Esophagus muscularis mucosa (tissue), 4 donors: ENCODE measurements around the gene CXXC5. TPM values are rescaled to one million over a fixed set of nuclear protein-coding genes. Genes with fewer than 3 reads are reported as not detected.

ENCODE experiments used
- DNase-seq: peaks from one replicate; pipeline ENCODE4 v3.0.0-alpha.2; 2017; ENCODE audit errors: extremely low spot score
- H3K27ac ChIP-seq, 4 donors: fragments of 200-600 bp; sonication (generic); replicated peaks in 1 of 4; 1 replicate in 3 of 4; 2 replicates in 1 of 4; pipeline ENCODE4 v1.5.1; 2016 to 2019; ENCODE audit warnings: mild to moderate bottlenecking in 1 of 4
- H3K27me3 ChIP-seq, 4 donors: fragments of 200-600 bp; sonication (generic); one replicate each; pipeline versions ENCODE4 v1.5.1 to v1.6.0; 2016 to 2019
- H3K36me3 ChIP-seq, 4 donors: fragments of 200-600 bp; sonication (generic); one replicate each; pipeline ENCODE4 v1.5.1; 2016 to 2019
- H3K4me1 ChIP-seq, 4 donors: fragments of 200-600 bp; sonication (generic); one replicate each; pipeline ENCODE4 v1.5.1; 2016 to 2019
- H3K4me3 ChIP-seq, 4 donors: fragments of 200-600 bp; sonication (generic); 1 replicate in 2 of 4; 2 replicates in 2 of 4; pipeline ENCODE4 v1.5.1; 2016 to 2019; ENCODE audit warnings: mild to moderate bottlenecking in 4 of 4, moderate library complexity in 1 of 4
- H3K9me3 ChIP-seq, 4 donors: fragments of 200-600 bp; sonication (generic); 1 replicate in 3 of 4; 2 replicates in 1 of 4; pipeline ENCODE4 v1.5.1; 2016 to 2019
- EP300 ChIP-seq: sonication (generic); formaldehyde crosslinking; IDR thresholded peaks from one replicate; pipeline ENCODE4 v1.6.1; 2017; ENCODE audit warnings: antibody characterized with exemption
- POLR2A ChIP-seq: fragments of 450-650 bp; IDR thresholded peaks from one replicate; pipeline ENCODE4 v1.6.1; 2017; ENCODE audit warnings: antibody characterized with exemption, moderate library complexity, mild to moderate bottlenecking, low read depth
- POLR2AphosphoS5 ChIP-seq, 2 donors: sonication (generic); formaldehyde crosslinking; IDR thresholded peaks; one replicate each; pipeline ENCODE4 v1.6.1; 2017; ENCODE audit warnings: antibody characterized with exemption in 2 of 2
- WGBS: methylation state at CpG from one replicate; pipeline ENCODE4 v1.1.5; 2018; 5-methylcytosine and 5-hydroxymethylcytosine counted together
- intact Hi-C: fragments of 100-400 bp; cut with DNase I; formaldehyde crosslinking; loops from one replicate; pipeline ENCODE4 v1.15.1; 2023
- total RNA-seq, 4 donors: library from RNA; depleted of rRNA; stranded (reverse); fragments of >200 nt; gene quantifications; one replicate each; pipeline versions ENCODE4 v1.1.0 to v1.2.1, GENCODE V29; 2016
- TF ChIP-seq, protein P1 (sequence below), 3 experiments: fragments of 200-600 bp in 2 of 3; fragments of 450-650 bp in 1 of 3; sonication (generic) in 2 of 3; IDR thresholded peaks; one replicate each; pipeline ENCODE4 v1.5.1; 2017 to 2019; ENCODE audit warnings: antibody characterized with exemption in 3 of 3, mild to moderate bottlenecking in 2 of 3, moderate library complexity in 1 of 3

The CXXC5 gene
- total RNA-seq, 4 donors from 2014 or later: 22.0 to 32.4 (median 27.8) TPM

DNA sequence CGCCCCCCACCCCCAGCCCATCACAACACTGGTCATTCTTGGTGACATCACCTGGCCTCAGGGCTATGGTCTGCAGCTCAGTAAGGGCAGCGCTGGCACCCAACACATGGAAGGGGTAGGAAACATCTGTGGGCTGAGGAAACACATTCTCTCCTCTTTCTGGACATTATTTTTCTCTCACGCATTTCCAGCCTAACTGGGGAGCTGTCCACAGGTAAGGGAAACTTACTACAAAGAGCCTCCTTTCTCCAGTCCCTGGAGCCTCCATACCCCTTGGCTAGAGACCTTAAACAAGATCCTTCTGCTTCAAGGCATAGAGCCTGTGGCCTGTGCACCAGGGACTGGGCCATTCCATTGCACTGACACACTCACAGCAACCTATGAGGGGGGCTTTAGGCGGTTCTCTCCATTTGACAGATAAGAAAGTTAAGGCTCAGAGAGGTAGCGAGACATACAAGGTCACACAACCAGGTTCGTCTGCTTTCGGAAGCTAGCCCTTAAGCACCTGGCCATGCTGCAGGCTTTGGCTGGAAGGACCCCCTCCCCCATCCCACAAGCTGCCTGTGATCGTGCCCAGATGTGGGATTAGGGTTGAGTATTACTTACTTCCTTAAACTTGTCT lies 40.7 kb downstream of the CXXC5 start:
- no peak overlapping the region for H3K27ac ChIP-seq
- H3K36me3 ChIP-seq: peaks cover 0 to 6% (median 3%) of the 10 kb centered on the region in 4 donors
- peaks cover 44 to 76% (median 57%) of the 10 kb centered on the region in 4 donors for H3K4me1 ChIP-seq
- DNase-seq: no peak
- no peak overlapping the region for H3K4me3 ChIP-seq
- intact Hi-C loops: no loop called here
- TF ChIP-seq POLR2AphosphoS5 (IDR thresholded peaks at IDR 0.05) (no peak), POLR2A (no peak), EP300 (no peak)
- TF ChIP-seq, protein P1, sequence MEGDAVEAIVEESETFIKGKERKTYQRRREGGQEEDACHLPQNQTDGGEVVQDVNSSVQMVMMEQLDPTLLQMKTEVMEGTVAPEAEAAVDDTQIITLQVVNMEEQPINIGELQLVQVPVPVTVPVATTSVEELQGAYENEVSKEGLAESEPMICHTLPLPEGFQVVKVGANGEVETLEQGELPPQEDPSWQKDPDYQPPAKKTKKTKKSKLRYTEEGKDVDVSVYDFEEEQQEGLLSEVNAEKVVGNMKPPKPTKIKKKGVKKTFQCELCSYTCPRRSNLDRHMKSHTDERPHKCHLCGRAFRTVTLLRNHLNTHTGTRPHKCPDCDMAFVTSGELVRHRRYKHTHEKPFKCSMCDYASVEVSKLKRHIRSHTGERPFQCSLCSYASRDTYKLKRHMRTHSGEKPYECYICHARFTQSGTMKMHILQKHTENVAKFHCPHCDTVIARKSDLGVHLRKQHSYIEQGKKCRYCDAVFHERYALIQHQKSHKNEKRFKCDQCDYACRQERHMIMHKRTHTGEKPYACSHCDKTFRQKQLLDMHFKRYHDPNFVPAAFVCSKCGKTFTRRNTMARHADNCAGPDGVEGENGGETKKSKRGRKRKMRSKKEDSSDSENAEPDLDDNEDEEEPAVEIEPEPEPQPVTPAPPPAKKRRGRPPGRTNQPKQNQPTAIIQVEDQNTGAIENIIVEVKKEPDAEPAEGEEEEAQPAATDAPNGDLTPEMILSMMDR (IDR thresholded peaks at IDR 0.05): no peak
- H3K9me3 ChIP-seq: no peaks in the 10 kb centered on the region
- 78% methylated on average over 8 of the region's 8 CpGs for WGBS
- no peaks in the 10 kb centered on the region for H3K27me3 ChIP-seq

DNA sequence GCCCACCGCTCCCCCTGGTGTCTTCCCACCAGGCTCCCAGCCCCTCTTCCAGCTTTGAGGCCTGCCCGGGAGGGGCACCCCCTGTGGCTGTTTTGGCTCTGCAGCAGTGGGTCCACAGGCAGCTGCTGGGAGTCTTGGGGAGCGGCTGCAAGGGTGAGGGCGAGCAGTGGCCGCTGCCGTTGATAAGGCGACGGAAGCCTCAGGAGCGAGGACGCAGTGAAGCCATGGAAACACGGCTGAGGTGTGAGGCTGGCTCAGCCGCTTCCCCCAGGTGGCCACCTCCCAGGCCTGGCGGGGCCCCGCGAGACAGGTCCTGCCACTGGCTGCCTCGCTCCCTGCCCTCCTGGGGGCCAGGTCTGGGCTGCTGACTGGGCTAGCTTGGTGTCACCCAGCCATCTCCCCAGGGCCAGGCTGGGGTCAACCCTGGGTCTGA lies 41.5 kb downstream of the CXXC5 start:
- H3K27ac ChIP-seq: peak overlapping the region in 1 of 4 donors; percentile 18
- TF ChIP-seq, protein P1 (IDR thresholded peaks at IDR 0.05): no peak
- TF ChIP-seq EP300 (no peak), POLR2AphosphoS5 (IDR thresholded peaks at IDR 0.05) (no peak), POLR2A (no peak)
- H3K4me1 ChIP-seq: peaks cover 39 to 69% (median 53%) of the 10 kb centered on the region in 4 donors
- no peak for DNase-seq
- H3K36me3 ChIP-seq: no peaks in the 10 kb centered on the region
- no peak overlapping the region for H3K4me3 ChIP-seq
- 40% methylated on average over 2 of the region's 16 CpGs for WGBS
- H3K9me3 ChIP-seq: no peaks in the 10 kb centered on the region
- intact Hi-C loops: loop anchor here (5.0 kb wide), 1 partner anchor 52 kb away; no protein-coding TSS in a partner anchor
- H3K27me3 ChIP-seq: no peaks in the 10 kb centered on the region

DNA sequence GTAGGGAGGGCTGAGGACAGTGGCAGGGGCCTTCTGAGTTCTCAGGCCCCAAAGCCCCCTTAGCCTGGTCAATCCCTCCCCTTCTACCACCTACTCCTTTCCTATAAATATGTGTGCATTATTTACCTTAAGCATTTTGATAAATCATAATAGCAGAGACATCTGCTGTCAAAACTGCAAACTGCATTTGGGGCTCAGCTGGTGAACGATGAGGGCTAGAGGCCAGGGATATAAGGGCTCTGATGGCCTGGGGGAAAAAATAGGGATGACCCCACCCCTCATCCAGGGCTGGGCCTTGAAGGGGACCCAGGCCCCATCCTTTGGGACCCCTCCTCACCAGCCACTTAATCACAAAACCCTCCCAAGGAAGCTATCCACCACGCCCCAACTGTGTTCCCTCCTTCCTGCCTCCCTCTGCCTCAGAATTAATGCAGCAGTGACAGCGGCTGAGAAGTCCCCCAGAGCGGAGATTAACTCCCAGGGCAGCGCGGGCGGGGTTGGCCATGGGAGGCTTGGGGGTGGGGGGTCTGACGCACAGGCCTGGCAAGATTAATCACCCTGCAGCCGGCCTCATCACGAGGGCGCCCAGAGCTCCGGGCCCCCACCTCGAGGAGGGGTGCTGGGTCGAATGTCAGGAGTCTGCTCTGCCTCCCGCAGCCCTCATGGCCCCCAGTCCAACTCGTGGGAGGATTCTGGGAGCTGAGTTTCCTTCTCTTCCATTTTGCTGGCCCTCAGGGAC lies 42.1 kb downstream of the CXXC5 start:
- intact Hi-C loops: loop anchor here (5.0 kb wide), 1 partner anchor 53 kb away; no protein-coding TSS in a partner anchor
- H3K27me3 ChIP-seq: no peaks in the 10 kb centered on the region
- no peak overlapping the region for H3K4me3 ChIP-seq
- peaks cover 33 to 63% (median 47%) of the 10 kb centered on the region in 4 donors for H3K4me1 ChIP-seq
- H3K27ac ChIP-seq: peak overlapping the region in 2 of 4 donors; percentile 18
- no peaks in the 10 kb centered on the region for H3K9me3 ChIP-seq
- 0% methylated on average over 2 of the region's 16 CpGs for WGBS
- DNase-seq: no peak
- TF ChIP-seq EP300: no peak
- TF ChIP-seq, protein P1 (IDR thresholded peaks at IDR 0.05): peak; percentile 51 to 74 (median 69)
- H3K36me3 ChIP-seq: no peaks in the 10 kb centered on the region

DNA sequence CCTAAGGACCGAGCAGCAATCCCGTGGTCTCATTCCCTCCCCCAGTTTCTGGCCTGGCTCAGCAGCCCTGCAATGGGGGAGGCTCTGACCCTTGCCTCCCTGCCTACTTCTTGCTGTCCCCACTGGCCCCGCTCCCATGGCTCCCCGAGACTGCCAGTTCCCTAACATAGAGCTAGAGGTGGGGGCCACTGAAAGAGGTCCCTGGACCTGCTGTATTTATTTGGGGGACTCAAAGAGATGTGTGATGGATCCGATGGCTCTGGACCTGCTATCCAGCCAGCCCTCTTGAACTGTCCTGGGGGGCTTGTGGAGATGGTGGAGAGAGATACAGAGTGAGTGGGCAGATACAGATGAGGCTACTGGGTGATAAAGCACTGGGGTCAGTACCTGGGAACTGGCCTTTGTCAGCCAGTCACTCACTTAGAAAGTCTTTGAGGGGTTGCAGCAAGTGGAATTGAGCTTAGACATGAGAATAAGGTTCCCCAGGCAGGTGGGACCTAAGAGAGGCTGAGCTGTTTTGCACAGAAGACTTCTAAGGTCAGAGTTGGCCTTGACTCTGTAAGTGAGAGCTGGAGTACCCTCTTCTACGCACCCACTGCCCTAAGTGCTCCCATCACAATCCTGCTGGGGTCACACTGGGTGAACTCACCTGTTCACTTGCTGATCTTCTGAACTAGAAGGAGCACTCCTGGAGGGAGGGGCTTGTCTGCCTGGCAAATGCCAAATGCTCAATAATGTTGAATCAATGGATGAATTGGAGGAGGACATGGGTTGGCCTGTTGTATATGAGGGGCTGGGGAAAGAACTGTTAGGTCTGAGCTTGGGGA lies 42.9 kb downstream of the CXXC5 start:
- H3K36me3 ChIP-seq: no peaks in the 10 kb centered on the region
- H3K4me1 ChIP-seq: peaks cover 26 to 55% (median 42%) of the 10 kb centered on the region in 4 donors
- TF ChIP-seq EP300 (no peak), POLR2A (no peak), POLR2AphosphoS5 (IDR thresholded peaks at IDR 0.05) (no peak)
- TF ChIP-seq, protein P1 (IDR thresholded peaks at IDR 0.05): no peak
- no peak overlapping the region for H3K4me3 ChIP-seq
- DNase-seq: no peak
- no peaks in the 10 kb centered on the region for H3K9me3 ChIP-seq
- H3K27me3 ChIP-seq: no peaks in the 10 kb centered on the region
- 66% methylated on average over 6 of the region's 6 CpGs for WGBS
- intact Hi-C loops: loop anchor here (5.0 kb wide), 1 partner anchor 54 kb away; no protein-coding TSS in a partner anchor
- no peak overlapping the region for H3K27ac ChIP-seq
